ENCODE data around the gene ATP6V1B1. TPM values are rescaled to one million over a fixed set of nuclear protein-coding genes. Genes with fewer than 3 reads are reported as not detected.

The ATP6V1B1 gene
- total and polyA plus RNA-seq, 7 donors, result 0.10 to 0.70 (median 0.38) TPM; not detected in 2

DNA sequence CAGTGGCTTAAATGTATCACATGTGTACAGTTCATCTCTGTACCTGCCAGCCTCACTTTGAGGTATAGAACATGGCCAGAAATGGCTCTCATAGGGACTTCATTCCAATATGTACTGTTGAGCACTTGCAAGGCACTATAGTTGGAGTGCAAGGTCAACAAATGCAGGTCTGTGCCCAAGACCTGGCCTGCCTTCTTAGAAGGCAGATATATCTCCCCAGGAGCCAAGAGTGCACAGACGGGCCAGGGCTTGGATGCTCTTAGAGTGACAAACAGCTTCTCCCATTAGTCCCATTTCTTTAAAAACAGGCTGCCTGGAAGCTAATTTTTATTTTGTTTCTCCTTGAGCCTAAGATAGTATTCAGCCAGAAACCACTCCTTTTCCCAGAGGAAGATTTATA is 51.7 kb downstream of the ATP6V1B1 start:
- no peaks in the 10 kb centered on the region for H3K4me1 ChIP-seq
- H3K4me3 ChIP-seq, result no peak overlapping the region
- no peak for DNase-seq
- intact Hi-C loops (cut with DNase I), result no loop called here
- TF ChIP-seq, protein P1, sequence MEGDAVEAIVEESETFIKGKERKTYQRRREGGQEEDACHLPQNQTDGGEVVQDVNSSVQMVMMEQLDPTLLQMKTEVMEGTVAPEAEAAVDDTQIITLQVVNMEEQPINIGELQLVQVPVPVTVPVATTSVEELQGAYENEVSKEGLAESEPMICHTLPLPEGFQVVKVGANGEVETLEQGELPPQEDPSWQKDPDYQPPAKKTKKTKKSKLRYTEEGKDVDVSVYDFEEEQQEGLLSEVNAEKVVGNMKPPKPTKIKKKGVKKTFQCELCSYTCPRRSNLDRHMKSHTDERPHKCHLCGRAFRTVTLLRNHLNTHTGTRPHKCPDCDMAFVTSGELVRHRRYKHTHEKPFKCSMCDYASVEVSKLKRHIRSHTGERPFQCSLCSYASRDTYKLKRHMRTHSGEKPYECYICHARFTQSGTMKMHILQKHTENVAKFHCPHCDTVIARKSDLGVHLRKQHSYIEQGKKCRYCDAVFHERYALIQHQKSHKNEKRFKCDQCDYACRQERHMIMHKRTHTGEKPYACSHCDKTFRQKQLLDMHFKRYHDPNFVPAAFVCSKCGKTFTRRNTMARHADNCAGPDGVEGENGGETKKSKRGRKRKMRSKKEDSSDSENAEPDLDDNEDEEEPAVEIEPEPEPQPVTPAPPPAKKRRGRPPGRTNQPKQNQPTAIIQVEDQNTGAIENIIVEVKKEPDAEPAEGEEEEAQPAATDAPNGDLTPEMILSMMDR (IDR thresholded peaks at IDR 0.05), result no peak
- H3K27me3 ChIP-seq (ENCODE audit: insufficient read depth in 3 of 3, low read length in 2 of 3), result no peaks in the 10 kb centered on the region
- no peak for ATAC-seq
- no peaks in the 10 kb centered on the region for H3K9me3 ChIP-seq
- WGBS, 3 donors, result 24 to 56% (median 49%) methylated on average over 1 of the region's 1 CpG
- H3K27ac ChIP-seq, result no peak overlapping the region
- H3K36me3 ChIP-seq (ENCODE audit: insufficient read depth in 1 of 2, low read depth in 1 of 2), result peaks cover 3 to 67% of the 10 kb centered on the region in 2 donors

DNA sequence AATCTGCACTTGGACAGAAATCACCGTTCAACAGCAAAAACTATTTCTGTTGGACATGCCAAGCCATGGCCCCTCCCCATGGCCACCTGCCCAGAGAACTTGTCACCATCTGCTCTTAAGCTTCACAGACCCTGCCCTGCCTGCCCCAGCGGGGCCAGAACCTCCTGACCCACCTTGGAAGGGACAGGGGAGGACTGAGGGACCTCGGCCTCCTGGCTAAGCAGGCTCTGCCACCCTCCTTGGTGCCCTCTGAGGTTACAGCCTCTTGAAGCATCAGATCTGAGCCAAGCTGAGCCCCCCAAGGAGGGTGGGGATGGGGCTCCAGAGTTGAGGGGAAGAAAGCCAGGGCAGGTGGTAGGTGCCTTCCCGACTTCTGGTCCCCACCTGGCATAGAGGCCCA is 52.5 kb downstream of the ATP6V1B1 start:
- TF ChIP-seq, protein P1 (IDR thresholded peaks at IDR 0.05), result no peak
- ATAC-seq, result no peak
- peaks cover 3 to 72% of the 10 kb centered on the region in 2 donors for H3K36me3 ChIP-seq (ENCODE audit: insufficient read depth in 1 of 2, low read depth in 1 of 2)
- H3K27ac ChIP-seq, result no peak overlapping the region
- H3K4me1 ChIP-seq, result peaks cover 5% of the 10 kb centered on the region
- no peaks in the 10 kb centered on the region for H3K9me3 ChIP-seq
- intact Hi-C loops (cut with DNase I), result no loop called here
- no peak overlapping the region for H3K4me3 ChIP-seq
- WGBS, 3 donors, result 31 to 49% (median 37%) methylated on average over 4 of the region's 4 CpGs
- DNase-seq, result peak in 1 of 2 donors; percentile 52
- H3K27me3 ChIP-seq (ENCODE audit: insufficient read depth in 3 of 3, low read length in 2 of 3), result no peaks in the 10 kb centered on the region

DNA sequence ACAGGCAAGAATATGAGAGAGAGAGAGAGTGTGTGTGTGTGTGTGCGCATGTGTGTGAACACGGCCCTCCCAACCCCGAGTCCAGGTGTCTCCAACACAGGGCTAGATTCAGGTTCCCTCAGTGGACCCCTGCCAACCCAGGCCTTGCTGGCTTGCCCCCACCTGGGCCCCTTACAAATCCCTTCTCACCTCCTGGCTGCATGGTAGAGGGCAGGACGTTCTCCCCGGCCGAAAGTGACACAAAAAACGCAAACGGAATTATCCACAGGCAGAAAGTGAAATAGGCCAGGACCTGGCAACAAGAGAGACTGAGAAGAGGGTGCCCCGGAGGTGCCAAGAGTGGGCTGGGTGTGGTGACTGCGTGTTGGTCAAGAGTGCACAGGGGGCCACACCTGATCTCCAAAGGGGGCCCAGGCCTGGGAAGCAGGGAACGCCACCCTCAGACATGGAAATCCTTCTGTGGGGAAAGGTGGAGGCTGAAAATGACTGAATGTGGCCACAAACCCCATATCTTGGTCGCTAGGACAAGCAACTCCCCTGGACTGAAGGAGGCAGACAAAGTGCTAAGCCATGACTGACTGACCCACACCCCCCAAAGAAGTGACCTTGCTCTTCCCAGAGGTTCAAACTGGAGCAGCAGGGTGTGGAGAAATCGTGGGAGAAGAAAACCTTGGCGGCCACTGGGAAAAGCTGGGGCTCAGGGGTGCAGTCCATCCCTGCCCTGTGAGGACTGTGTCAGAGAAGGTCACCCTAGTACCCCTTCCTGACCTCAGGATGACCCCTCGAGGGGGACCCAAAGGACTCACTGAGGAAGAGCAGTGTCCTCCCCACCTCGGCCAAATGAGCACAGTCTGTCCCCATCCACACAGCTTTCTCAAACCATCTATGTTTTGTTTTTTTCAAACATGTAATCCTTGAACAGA is 53.3 kb downstream of the ATP6V1B1 start:
- Histone ChIP-seq H3K36me3 (ENCODE audit: insufficient read depth in 1 of 2, low read depth in 1 of 2) (peaks cover 3 to 75% of the 10 kb centered on the region in 2 donors), H3K9me3 (no peaks in the 10 kb centered on the region), H3K27me3 (ENCODE audit: insufficient read depth in 3 of 3, low read length in 2 of 3) (no peaks in the 10 kb centered on the region), H3K27ac (no peak overlapping the region), H3K4me1 (peaks cover 13% of the 10 kb centered on the region), H3K4me3 (no peak overlapping the region)
- 76 to 85% (median 80%) methylated on average over 16 of the region's 16 CpGs for WGBS, 3 donors
- DNase-seq (no peak), ATAC-seq (no peak)
- intact Hi-C loops (cut with DNase I), result no loop called here
- TF ChIP-seq, protein P1 (IDR thresholded peaks at IDR 0.05), result no peak

DNA sequence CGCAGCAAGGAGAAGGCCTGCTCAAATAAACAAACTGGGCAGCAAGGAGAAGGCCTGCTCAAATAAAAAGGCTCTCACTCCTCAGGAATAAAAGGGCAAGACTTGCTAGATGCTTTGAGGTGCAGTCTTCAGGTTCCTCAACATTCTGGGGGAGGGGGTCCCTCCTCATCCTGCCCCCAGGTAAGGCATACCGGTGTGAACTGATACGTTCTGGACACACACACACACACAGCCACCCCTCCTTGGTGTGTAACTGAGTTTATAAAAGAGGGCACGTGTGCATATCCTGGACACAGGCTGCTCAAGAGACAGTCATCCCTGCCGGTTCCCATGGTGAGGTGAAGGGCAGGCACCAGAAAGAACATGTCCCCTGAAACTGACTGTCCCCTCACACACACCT is 54.5 kb downstream of the ATP6V1B1 start:
- H3K4me1 ChIP-seq, result peaks cover 13% of the 10 kb centered on the region
- H3K9me3 ChIP-seq, result no peaks in the 10 kb centered on the region
- H3K4me3 ChIP-seq, result no peak overlapping the region
- intact Hi-C loops (cut with DNase I), result no loop called here
- TF ChIP-seq, protein P1 (IDR thresholded peaks at IDR 0.05), result no peak
- peaks cover 3 to 75% of the 10 kb centered on the region in 2 donors for H3K36me3 ChIP-seq (ENCODE audit: insufficient read depth in 1 of 2, low read depth in 1 of 2)
- H3K27me3 ChIP-seq (ENCODE audit: insufficient read depth in 3 of 3, low read length in 2 of 3), result no peaks in the 10 kb centered on the region
- WGBS, 3 donors, result 65 to 76% (median 74%) methylated on average over 5 of the region's 5 CpGs
- no peak for DNase-seq
- no peak overlapping the region for H3K27ac ChIP-seq
- no peak for ATAC-seq

All from psoas muscle (tissue), 8 donors.